Transverse colon (tissue), 4 donors: ENCODE data around the gene KXD1. TPM values are rescaled to one million over a fixed set of nuclear protein-coding genes. Genes with fewer than 3 reads are reported as not detected.

Experiments
- DNase-seq: peaks from one replicate; pipeline ENCODE4 v3.0.0-alpha.2; 2019
- H3K27ac ChIP-seq, 4 donors: fragments of 200-600 bp; sonication (generic); 2 replicates each; pipeline ENCODE4 v1.5.1; 2016 to 2018; ENCODE audit warnings: inconsistent platforms in 4 of 4
- H3K27me3 ChIP-seq: fragments of 200-600 bp; sonication (generic); 2 replicates; pipeline ENCODE4 v1.5.1; 2017; ENCODE audit warnings: inconsistent platforms
- H3K36me3 ChIP-seq, 4 donors: fragments of 200-600 bp; sonication (generic); 2 replicates each; pipeline ENCODE4 v1.5.1; 2017 to 2019; ENCODE audit warnings: inconsistent platforms in 4 of 4
- H3K4me1 ChIP-seq, 4 donors: fragments of 200-600 bp; sonication (generic); 2 replicates each; pipeline ENCODE4 v1.5.1; 2017 to 2020; ENCODE audit warnings: inconsistent platforms in 4 of 4
- H3K4me3 ChIP-seq, 4 donors: fragments of 200-600 bp; sonication (generic); 1 replicate in 1 of 4; 2 replicates in 3 of 4; pipeline versions ENCODE4 v1.5.1 to v1.6.1; 2017 to 2019; ENCODE audit warnings: inconsistent platforms in 4 of 4
- H3K9me3 ChIP-seq, 2 donors: fragments of 200-600 bp; sonication (generic); 2 replicates each; pipeline ENCODE4 v1.5.1; 2017 to 2019; ENCODE audit warnings: inconsistent platforms in 2 of 2
- EP300 ChIP-seq: sonication (generic); formaldehyde crosslinking; IDR thresholded peaks from one replicate; pipeline ENCODE4 v1.6.1; 2017; ENCODE audit warnings: antibody characterized with exemption, low read depth
- POLR2A ChIP-seq: fragments of 450-650 bp; IDR thresholded peaks from one replicate; pipeline ENCODE4 v1.6.1; 2016; ENCODE audit warnings: antibody characterized with exemption, mild to moderate bottlenecking, moderate library complexity
- POLR2AphosphoS5 ChIP-seq, 3 donors: sonication (generic); formaldehyde crosslinking; IDR thresholded peaks; one replicate each; pipeline ENCODE4 v1.6.1; 2016; ENCODE audit warnings: antibody characterized with exemption in 3 of 3
- WGBS, 2 donors: methylation state at CpG; one replicate each; pipeline ENCODE4 v1.1.5; 2018; ENCODE audit warnings: low coverage in 1 of 2; 5-methylcytosine and 5-hydroxymethylcytosine counted together
- in situ Hi-C, 4 donors: fragments of 200-750 bp; cut with MboI; loops; one replicate each; pipeline versions ENCODE4 v1.15.0 to v1.15.1; 2017; ENCODE audit warnings: low sequenced_read_pairs in 3 of 4, low pct_ligation_motif_present in 1 of 4, low pct_unique_long_range_greater_than_20kb in 1 of 4
- intact Hi-C: fragments of 100-400 bp; cut with DNase I; formaldehyde crosslinking; loops from one replicate; pipeline ENCODE4 v1.15.1; 2023; ENCODE audit warnings: low total_unique reads
- total RNA-seq, 4 donors: library from RNA; depleted of rRNA; stranded (reverse); fragments of >200 nt; gene quantifications; one replicate each; pipeline ENCODE4 v1.1.0, GENCODE V29; 2016
- TF ChIP-seq, protein P1 (sequence below), 5 experiments: fragments of 200-600 bp in 3 of 5; fragments of 450-650 bp in 2 of 5; sonication (generic) in 3 of 5; IDR thresholded peaks; 1 replicate in 2 of 5; 2 replicates in 3 of 5; pipeline ENCODE4 v1.5.1; 2016 to 2017; ENCODE audit warnings: antibody characterized with exemption in 5 of 5, inconsistent platforms in 3 of 5, mild to moderate bottlenecking in 2 of 5, moderate library complexity in 1 of 5

Gene KXD1
- total RNA-seq, 4 donors from 2014 or later: 62.1 to 195 (median 98.0) TPM

GRCh38 chr19:18519962-18520847, 37.5 kb upstream of the KXD1 start:
- 0 to 11% methylated on average over 1 to 18 of the region's 22 CpGs for WGBS, 2 donors
- in situ Hi-C loops (no loop called here), intact Hi-C loops (loop anchor here (5.0 to 10.0 kb wide), 2 partner anchors 38 to 55 kb away; no protein-coding TSS in a partner anchor)
- H3K27me3 ChIP-seq: no peaks in the 10 kb centered on the region
- DNase-seq: peak; percentile 83
- H3K4me1 ChIP-seq: peaks cover 13 to 54% (median 31%) of the 10 kb centered on the region in 4 donors
- H3K4me3 ChIP-seq: peak overlapping the region; percentile 66 to 99 (median 89)
- H3K9me3 ChIP-seq: no peaks in the 10 kb centered on the region
- no peaks in the 10 kb centered on the region for H3K36me3 ChIP-seq
- peak overlapping the region; percentile 97 to 100 (median 98) for H3K27ac ChIP-seq
- no peak for TF ChIP-seq EP300
- TF ChIP-seq, protein P1, sequence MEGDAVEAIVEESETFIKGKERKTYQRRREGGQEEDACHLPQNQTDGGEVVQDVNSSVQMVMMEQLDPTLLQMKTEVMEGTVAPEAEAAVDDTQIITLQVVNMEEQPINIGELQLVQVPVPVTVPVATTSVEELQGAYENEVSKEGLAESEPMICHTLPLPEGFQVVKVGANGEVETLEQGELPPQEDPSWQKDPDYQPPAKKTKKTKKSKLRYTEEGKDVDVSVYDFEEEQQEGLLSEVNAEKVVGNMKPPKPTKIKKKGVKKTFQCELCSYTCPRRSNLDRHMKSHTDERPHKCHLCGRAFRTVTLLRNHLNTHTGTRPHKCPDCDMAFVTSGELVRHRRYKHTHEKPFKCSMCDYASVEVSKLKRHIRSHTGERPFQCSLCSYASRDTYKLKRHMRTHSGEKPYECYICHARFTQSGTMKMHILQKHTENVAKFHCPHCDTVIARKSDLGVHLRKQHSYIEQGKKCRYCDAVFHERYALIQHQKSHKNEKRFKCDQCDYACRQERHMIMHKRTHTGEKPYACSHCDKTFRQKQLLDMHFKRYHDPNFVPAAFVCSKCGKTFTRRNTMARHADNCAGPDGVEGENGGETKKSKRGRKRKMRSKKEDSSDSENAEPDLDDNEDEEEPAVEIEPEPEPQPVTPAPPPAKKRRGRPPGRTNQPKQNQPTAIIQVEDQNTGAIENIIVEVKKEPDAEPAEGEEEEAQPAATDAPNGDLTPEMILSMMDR (IDR thresholded peaks at IDR 0.05): peak; percentile 62 to 87 (median 65)
- TF ChIP-seq POLR2AphosphoS5 (IDR thresholded peaks at IDR 0.05): peak in 2 of 3 donors; percentile 62 to 72
- TF ChIP-seq POLR2A: peak; percentile 64

- TF ChIP-seq POLR2AphosphoS5 (IDR thresholded peaks at IDR 0.05) (peak in 1 of 3 donors; percentile 25), POLR2A (no peak), EP300 (no peak)
- TF ChIP-seq, protein P1 (IDR thresholded peaks at IDR 0.05): peak in 3 of 5 experiments; percentile 12 to 35 (median 12)
- no peaks in the 10 kb centered on the region for H3K27me3 ChIP-seq
- H3K27ac ChIP-seq: peak overlapping the region; percentile 97 to 100 (median 98)
- H3K36me3 ChIP-seq: no peaks in the 10 kb centered on the region
- peaks cover 8 to 46% (median 24%) of the 10 kb centered on the region in 4 donors for H3K4me1 ChIP-seq
- peak overlapping the region; percentile 66 to 99 (median 89) for H3K4me3 ChIP-seq
- DNase-seq: peak; percentile 78
- intact Hi-C loops (no loop called here), in situ Hi-C loops (no loop called here)
- WGBS, 2 donors: 0% methylated on average over 1 to 19 of the region's 41 CpGs
- H3K9me3 ChIP-seq: no peaks in the 10 kb centered on the region
Observed at GRCh38 chr19:18520848-18521691, 36.6 kb upstream of the KXD1 start.

- TF ChIP-seq, protein P1 (IDR thresholded peaks at IDR 0.05): no peak
- TF ChIP-seq POLR2AphosphoS5 (IDR thresholded peaks at IDR 0.05): peak; percentile 96 to 98 (median 97)
- no peak for TF ChIP-seq EP300
- peak; percentile 97 for TF ChIP-seq POLR2A
- no peaks in the 10 kb centered on the region for H3K27me3 ChIP-seq
- H3K27ac ChIP-seq: peak within 1 kb of the TSS; percentile 97 to 100 (median 98)
- peak within 1 kb of the TSS; percentile 66 to 99 (median 89) for H3K4me3 ChIP-seq
- no peak for DNase-seq
- H3K36me3 ChIP-seq: no peaks in the 10 kb centered on the region
- H3K4me1 ChIP-seq: peaks cover 8 to 41% (median 21%) of the 10 kb centered on the region in 4 donors
- intact Hi-C loops: no loop called here
- in situ Hi-C loops: no loop called here
- WGBS, 2 donors: 1% methylated on average over 39 of the region's 52 CpGs; no CpG with 5 or more reads in 1 of the 2 donors
- no peaks in the 10 kb centered on the region for H3K9me3 ChIP-seq
Observed at GRCh38 chr19:18521692-18522123, 36.0 kb upstream of the KXD1 start, which contains the start of gene ELL. Gene ELL, minus strand, starts transcription at chr19:18522070. Its CDS starts 15 bp downstream, at chr19:18522055.
